GM18907 (cell line): ENCODE results near the gene SMARCD2.

Experiments used
- ATAC-seq: cut with Tn5 transposase; IDR thresholded peaks from one replicate; pipeline ENCODE4 v1.9.1; 2021; ENCODE audit warnings: mild to moderate bottlenecking, moderate library complexity; ENCODE audit not compliant: unreplicated experiment

The SMARCD2 gene

GRCh38 chr17:63833026-63833740, 9.3 kb downstream of the SMARCD2 start:
- no peak for ATAC-seq

DNA sequence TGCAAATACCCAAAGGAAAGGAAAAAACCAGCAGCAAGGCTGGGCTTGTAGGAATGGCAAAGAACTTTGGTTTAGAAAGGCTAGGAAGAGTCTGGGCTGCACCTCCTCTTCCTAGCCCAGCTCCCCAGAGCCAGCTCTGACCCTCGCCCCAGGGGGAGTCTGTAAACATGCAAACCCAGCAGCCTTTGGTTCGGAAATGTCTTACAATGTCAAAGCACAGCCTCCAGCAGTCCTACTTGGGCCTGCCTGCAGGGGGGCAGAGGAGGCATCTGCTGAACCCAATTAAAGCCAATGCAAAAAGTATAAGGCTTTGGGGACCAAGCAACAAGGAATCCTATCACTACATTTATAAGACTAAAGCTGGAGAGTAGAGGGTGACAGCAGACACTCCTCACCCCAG, 10.0 kb downstream of the SMARCD2 start:
- ATAC-seq = no peak

DNA sequence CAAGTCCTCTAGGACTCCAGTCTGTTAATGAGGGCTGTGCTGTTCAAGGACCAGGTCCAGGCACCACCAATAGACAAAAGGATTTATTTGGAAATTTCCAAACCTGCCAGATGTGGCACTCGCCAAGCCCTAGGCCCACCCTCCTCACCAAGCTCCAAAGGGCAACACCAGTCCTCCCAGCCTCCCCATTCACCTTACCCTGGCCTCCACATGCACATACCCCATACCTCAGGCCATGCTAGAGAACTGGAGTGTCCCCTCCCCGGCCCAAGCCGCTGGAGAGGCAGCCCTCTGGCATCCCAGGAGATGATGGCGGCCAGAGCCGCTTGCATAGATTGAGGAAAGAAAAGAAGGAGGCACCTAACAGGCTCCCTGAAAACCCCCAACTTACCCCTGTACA, 10.5 kb downstream of the SMARCD2 start:
- ATAC-seq = no peak

- no peak for ATAC-seq
Measured at GRCh38 chr17:63831505-63831904, 11.0 kb downstream of the SMARCD2 start.

- ATAC-seq = no peak
Measured at GRCh38 chr17:63830904-63831491, 11.5 kb downstream of the SMARCD2 start.

- ATAC-seq = no peak
Measured at GRCh38 chr17:63830278-63830677, 12.2 kb downstream of the SMARCD2 start.

GRCh38 chr17:63828936-63829335, 13.5 kb downstream of the SMARCD2 start:
- no peak for ATAC-seq

DNA sequence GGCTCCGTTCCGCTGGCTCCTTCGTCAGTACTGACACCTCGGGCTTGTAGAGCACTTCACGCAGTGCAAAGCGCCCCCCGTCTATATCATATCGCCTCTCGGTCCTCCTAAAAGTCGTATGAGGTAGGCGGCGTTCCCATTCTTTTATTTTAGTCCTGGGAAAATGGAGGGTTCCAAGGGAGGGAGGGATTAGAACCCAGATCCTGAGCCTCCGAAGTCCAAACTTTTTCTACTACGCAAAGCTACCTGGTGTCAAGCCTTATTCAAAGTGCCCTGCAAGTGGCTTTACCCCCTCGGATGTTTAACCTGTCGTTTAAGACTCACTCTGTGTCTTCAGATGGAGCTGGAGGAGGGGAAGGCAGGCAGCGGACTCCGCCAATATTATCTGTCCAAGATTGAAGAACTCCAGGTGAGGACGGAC, 14.7 kb downstream of the SMARCD2 start:
- no peak for ATAC-seq

- peak; percentile 87 for ATAC-seq
Measured at GRCh38 chr17:63827002-63827800, 15.3 kb downstream of the SMARCD2 start, which contains the start of the genes FTSJ3 and PSMC5. Gene FTSJ3 (minus strand): TSS chr17:63827663. CDS start chr17:63826902, 761 bp downstream. Gene PSMC5 (plus strand): TSS chr17:63827431. CDS start chr17:63827491, 60 bp downstream.

DNA sequence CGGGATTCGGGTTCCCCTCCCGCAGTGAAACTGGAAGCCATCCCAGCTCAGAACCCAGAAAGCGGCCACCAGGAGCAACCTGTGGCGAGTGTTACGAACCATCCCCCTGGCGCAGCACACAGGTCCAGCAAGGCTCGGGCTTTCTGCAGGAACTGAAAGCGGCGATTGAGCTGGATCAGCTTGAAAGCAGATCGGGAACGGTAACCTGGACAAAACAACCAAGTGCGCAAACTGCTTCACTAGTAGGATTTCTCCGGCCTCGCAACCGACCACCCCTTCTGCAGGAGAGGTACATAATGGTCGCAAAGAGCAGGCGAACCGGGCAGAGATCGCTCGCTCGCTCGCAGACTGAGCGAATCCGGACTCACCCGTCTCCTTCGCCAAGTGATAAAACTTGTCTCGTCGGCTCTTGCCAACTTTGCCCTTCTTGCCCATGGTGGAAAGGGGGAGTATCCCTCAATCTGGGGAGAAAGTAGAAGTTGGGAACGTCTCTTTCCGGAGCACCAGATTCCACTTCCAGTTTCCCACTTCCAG, 15.9 kb downstream of the SMARCD2 start:
- peak; percentile 13 for ATAC-seq

GRCh38 chr17:63824362-63824761, 18.1 kb downstream of the SMARCD2 start:
- ATAC-seq = no peak

- ATAC-seq = no peak
Measured at GRCh38 chr17:63823659-63824331, 18.7 kb downstream of the SMARCD2 start.

DNA sequence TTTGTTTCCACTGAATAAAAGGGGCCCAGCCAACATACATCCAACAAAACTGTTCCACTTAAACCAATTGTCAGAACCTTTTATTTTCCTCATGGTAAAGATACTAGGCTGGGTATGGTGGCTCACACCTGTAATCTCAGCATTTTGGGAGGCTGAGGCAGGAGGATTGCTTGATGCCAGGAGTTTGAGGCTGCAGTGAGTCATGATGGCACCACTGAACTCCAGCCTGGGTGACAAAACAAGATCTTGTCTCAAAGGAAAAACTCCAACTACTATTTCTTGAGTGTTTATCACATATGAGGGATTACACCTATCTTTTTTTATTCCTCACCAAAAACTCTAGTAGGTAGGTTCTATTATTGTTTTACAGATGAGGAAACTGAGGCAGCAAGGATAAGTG, 19.9 kb downstream of the SMARCD2 start:
- ATAC-seq = no peak

DNA sequence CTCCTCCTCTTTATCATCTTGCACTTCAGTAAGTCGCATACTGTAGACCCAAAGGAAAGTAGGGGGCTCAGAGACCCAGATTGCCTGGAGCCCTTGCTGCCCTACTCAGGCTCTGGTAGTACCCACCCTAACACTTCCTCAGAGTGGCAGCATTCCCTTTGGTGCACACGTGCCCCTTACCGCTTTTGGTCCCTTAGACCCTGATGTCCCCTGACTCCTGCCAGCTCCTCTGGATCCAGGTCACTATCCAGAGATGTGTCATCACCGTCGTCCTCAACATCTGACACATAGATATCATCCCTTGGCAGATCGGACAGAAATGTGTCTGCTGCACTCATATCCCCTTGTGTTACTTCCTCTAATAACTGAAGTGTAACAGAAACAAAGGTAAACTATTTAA, 20.7 kb downstream of the SMARCD2 start:
- ATAC-seq = no peak

GRCh38 chr17:63820963-63821561, 21.4 kb downstream of the SMARCD2 start:
- no peak for ATAC-seq

GRCh38 chr17:63819585-63820537, 22.6 kb downstream of the SMARCD2 start:
- no peak for ATAC-seq

- ATAC-seq = no peak
Measured at GRCh38 chr17:63819131-63819530, 23.4 kb downstream of the SMARCD2 start.

DNA sequence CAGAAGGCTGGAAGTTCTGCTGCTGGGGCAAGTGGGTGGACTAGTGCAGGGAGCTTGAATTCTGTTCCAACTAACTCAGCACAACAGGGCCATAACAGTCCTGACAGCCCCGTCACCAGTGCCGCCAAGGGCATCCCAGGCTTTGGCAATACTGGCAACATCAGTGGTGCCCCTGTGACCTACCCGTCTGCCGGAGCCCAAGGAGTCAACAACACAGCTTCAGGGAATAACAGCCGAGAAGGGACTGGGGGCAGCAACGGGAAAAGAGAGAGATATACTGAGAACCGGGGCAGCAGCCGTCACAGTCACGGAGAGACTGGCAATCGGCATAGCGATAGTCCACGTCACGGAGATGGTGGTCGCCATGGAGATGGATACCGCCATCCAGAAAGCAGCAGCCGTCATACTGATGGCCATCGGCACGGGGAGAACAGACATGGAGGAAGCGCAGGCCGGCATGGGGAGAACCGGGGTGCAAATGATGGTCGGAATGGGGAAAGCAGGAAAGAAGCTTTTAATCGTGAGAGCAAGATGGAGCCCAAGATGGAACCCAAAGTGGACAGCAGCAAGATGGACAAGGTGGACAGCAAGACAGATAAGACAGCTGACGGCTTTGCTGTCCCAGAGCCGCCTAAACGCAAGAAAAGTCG, 24.6 kb downstream of the SMARCD2 start:
- ATAC-seq = no peak

DNA sequence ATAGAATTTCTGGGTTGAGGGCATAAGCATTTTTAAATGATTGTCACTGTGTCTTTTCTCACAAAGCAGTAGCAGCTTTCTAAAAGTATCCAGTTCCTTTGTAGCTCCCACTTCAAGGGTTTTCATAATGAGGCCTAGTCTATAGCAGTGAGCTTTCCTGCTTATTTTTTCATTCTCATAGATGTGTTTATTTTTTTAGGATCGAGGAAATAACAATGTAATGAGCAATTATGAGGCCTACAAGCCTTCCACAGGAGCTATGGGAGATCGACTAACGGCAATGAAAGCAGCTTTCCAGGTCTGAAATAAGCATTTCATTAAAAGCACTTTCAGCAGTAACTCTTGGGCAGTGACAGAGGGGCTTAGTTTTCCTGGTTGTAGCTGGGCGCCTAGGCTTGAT, 25.8 kb downstream of the SMARCD2 start:
- ATAC-seq = no peak
